NCI-H2171 (cell line): ENCODE results near the gene OR5K1.

ENCODE experiments used
- DNase-seq: peaks from one replicate; lab custom pipeline; 2025; lab: John Stamatoyannopoulos, UW

OR5K1 gene

GRCh38 chr3:98514948-98515347 is 51.9 kb downstream of the OR5K1 start:
- no peak for DNase-seq

- DNase-seq, result no peak
These were observed 55.8 kb downstream of the OR5K1 start for GRCh38 chr3:98518816-98519215.

GRCh38 chr3:98519351-98519750 is 56.4 kb downstream of the OR5K1 start:
- DNase-seq, result no peak

GRCh38 chr3:98521897-98522543 is 59.0 kb downstream of the OR5K1 start:
- peak; percentile 25 for DNase-seq
